Right lobe of liver (tissue), 4 donors: ENCODE measurements around the gene GPR160.

Experiments
- CTCF ChIP-seq, 4 donors: fragments of 200-600 bp in 3 of 4; fragments of 450-650 bp in 1 of 4; IDR thresholded peaks; one replicate each; pipeline versions ENCODE4 v1.5.1 to v1.8.0; 2016 to 2022; ENCODE audit warnings: antibody characterized with exemption in 4 of 4, mild to moderate bottlenecking in 2 of 4
- POLR2A ChIP-seq: fragments of 450-650 bp; IDR thresholded peaks from one replicate; pipeline ENCODE4 v1.6.1; 2017; ENCODE audit warnings: antibody characterized with exemption, mild to moderate bottlenecking
- donor health status: DM: no; HTN: no; CAD: no.
- donor health status: DM: no; HTN: no; CAD: no.
- donor health status: DM: no; HTN: yes; CAD: no.

GRCh38 chr3:170128977-170129431 is 91.2 kb downstream of the GPR160 start:
- TF ChIP-seq CTCF (IDR thresholded peaks at IDR 0.05) (no peak), POLR2A (no peak)
